ENCODE data around the gene PIGZ.

DNA sequence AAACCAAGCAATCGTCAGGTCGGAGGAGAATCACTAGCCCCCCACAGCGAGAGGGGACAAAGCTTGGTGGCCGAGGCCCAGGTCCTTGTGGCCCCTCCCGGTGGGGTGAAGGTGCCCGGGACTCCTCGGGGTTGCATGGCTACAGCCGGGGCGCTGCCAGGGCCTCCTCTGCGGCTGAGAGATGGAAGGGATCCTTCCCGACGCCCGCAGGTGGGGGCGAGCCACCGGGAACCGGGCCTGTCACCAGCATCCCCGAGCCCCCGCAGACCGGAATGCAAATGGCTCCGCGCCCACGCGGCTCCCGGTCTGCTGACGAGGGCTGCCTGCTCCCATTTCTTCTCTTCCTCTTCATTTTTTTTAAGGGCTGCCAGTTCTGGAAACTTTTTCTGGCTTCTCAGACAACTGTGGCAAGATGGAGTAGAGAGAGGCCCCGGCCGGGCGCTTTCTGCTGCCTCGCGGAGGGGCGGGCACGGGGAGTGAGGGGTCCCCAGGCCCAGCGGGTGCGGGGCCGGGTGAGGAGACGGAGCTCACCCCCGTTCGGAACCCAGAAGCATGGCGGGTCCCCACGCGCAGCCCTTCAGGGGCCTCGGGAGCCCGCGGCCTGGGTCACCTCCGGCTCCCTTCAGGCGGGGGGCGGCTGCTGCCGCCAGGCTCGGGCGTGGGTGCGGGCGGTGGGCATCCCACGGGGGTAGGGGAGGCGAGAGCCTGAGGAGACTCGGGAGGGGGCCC, 33.5 kb upstream of the PIGZ start:
- TF ChIP-seq, protein P1, sequence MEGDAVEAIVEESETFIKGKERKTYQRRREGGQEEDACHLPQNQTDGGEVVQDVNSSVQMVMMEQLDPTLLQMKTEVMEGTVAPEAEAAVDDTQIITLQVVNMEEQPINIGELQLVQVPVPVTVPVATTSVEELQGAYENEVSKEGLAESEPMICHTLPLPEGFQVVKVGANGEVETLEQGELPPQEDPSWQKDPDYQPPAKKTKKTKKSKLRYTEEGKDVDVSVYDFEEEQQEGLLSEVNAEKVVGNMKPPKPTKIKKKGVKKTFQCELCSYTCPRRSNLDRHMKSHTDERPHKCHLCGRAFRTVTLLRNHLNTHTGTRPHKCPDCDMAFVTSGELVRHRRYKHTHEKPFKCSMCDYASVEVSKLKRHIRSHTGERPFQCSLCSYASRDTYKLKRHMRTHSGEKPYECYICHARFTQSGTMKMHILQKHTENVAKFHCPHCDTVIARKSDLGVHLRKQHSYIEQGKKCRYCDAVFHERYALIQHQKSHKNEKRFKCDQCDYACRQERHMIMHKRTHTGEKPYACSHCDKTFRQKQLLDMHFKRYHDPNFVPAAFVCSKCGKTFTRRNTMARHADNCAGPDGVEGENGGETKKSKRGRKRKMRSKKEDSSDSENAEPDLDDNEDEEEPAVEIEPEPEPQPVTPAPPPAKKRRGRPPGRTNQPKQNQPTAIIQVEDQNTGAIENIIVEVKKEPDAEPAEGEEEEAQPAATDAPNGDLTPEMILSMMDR (IDR thresholded peaks at IDR 0.05) = no peak
- no peak for TF ChIP-seq POLR2A (IDR thresholded peaks at IDR 0.05)
